ENCODE data around the gene FYB1. TPM values are rescaled to one million over a fixed set of nuclear protein-coding genes. Genes with fewer than 3 reads are reported as not detected.

Gene FYB1
- total RNA-seq, 1 experiment from 2014 or later: 0.52 TPM

DNA sequence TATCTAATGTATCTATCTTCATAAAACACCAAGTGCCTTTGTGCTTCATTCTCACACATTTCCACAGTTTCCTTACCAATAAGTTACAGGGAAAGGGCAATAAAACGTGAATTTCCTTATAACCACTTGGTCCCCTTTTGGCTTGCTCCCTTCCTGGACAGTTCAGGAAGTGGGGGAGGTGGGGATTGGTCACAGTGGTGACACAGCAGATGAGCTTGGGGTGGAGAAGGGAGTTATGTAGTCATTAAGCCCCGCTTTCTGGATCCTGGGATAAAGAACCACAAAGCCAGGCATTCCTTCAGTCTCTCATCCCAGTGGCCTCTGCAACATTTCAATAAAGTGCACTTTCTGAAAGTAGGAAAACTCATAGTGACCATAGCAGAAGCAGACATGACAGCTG is 47.1 kb upstream of the FYB1 start:
- H3K27ac Mint-ChIP-seq: no peak overlapping the region
- H3K9me3 Mint-ChIP-seq: 0 out of 2 replicates have a peak, but pooled peaks cover 5% of the 10 kb centered on the region
- no peaks in the 10 kb centered on the region for H3K27me3 Mint-ChIP-seq (ENCODE audit: low read depth)
- POLR2A ChIA-PET: no interaction called here
- H3K4me1 Mint-ChIP-seq: no peaks in the 10 kb centered on the region
- H3K36me3 Mint-ChIP-seq: no peaks in the 10 kb centered on the region
- CTCF ChIA-PET: no interaction called here
- DNase-seq (ENCODE audit: low spot score) (no peak), ATAC-seq (no peak)
- TF ChIP-seq ESRRA (CRISPR knock-in tag; IDR thresholded peaks at IDR 0.05; ENCODE audit: borderline replicate concordance) (no peak), TEAD4 (CRISPR knock-in tag; IDR thresholded peaks at IDR 0.05) (no peak), KAT7 (CRISPR knock-in tag; IDR thresholded peaks at IDR 0.05; ENCODE audit: borderline replicate concordance) (no peak), NFATC4 (CRISPR knock-in tag; IDR thresholded peaks at IDR 0.05) (no peak), SMAD3 (CRISPR knock-in tag; IDR thresholded peaks at IDR 0.05; ENCODE audit: borderline replicate concordance) (no peak), HMGA2 (CRISPR knock-in tag; IDR thresholded peaks at IDR 0.05) (no peak)
- TF ChIP-seq, protein P1, sequence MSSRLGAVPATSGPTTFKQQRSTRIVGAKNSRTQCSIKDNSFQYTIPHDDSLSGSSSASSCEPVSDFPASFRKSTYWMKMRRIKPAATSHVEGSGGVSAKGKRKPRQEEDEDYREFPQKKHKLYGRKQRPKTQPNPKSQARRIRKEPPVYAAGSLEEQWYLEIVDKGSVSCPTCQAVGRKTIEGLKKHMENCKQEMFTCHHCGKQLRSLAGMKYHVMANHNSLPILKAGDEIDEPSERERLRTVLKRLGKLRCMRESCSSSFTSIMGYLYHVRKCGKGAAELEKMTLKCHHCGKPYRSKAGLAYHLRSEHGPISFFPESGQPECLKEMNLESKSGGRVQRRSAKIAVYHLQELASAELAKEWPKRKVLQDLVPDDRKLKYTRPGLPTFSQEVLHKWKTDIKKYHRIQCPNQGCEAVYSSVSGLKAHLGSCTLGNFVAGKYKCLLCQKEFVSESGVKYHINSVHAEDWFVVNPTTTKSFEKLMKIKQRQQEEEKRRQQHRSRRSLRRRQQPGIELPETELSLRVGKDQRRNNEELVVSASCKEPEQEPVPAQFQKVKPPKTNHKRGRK (CRISPR knock-in tag; IDR thresholded peaks at IDR 0.05; ENCODE audit: borderline replicate concordance): no peak
- TF ChIP-seq, protein P2, sequence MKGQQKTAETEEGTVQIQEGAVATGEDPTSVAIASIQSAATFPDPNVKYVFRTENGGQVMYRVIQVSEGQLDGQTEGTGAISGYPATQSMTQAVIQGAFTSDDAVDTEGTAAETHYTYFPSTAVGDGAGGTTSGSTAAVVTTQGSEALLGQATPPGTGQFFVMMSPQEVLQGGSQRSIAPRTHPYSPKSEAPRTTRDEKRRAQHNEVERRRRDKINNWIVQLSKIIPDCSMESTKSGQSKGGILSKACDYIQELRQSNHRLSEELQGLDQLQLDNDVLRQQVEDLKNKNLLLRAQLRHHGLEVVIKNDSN (CRISPR knock-in tag; IDR thresholded peaks at IDR 0.05): no peak
- no peak overlapping the region for H3K4me3 Mint-ChIP-seq

DNA sequence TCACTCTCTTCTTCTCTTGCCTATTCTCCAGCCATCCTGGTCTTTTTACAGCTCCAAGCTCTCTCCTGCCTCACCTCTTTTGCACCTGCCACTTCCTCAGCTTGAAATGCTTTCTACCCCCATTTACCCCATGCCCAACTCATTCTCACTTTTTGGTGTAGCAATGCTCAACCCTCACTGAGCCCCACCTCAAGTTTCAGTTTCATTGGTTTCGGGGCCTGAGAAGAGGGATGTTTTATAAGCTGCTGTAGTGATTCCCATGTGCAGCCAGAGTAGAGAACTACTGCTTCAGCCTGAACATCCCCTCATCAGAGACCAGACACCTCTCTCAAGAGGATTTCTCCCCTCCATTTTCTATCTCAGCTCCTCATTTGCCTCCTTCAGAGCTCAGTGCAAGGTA is 45.2 kb upstream of the FYB1 start:
- Mint-ChIP-seq H3K27me3 (ENCODE audit: low read depth) (no peaks in the 10 kb centered on the region), H3K4me3 (no peak overlapping the region), H3K27ac (no peak overlapping the region), H3K4me1 (no peaks in the 10 kb centered on the region), H3K36me3 (no peaks in the 10 kb centered on the region), H3K9me3 (0 out of 2 replicates have a peak, but pooled peaks cover 5% of the 10 kb centered on the region)
- ChIA-PET CTCF (interaction anchor here (0.7 kb wide), 1 partner anchor 47 kb away, joined by 3 read pairs; no protein-coding TSS in a partner anchor), POLR2A (no interaction called here)
- ATAC-seq (no peak), DNase-seq (ENCODE audit: low spot score) (no peak)
- TF ChIP-seq PRRX2 (CRISPR knock-in tag; IDR thresholded peaks at IDR 0.05) (no peak), SP1 (CRISPR knock-in tag; conservative IDR thresholded peaks at IDR 0.05) (no peak), ZSCAN18 (CRISPR knock-in tag; IDR thresholded peaks at IDR 0.05) (no peak), MYBL2 (CRISPR knock-in tag; IDR thresholded peaks at IDR 0.05) (no peak), ESRRA (CRISPR knock-in tag; IDR thresholded peaks at IDR 0.05; ENCODE audit: borderline replicate concordance) (no peak), JAZF1 (CRISPR knock-in tag; IDR thresholded peaks at IDR 0.05) (no peak), SOX15 (CRISPR knock-in tag; IDR thresholded peaks at IDR 0.05) (no peak), ELF4 (CRISPR knock-in tag; IDR thresholded peaks at IDR 0.05; ENCODE audit: low read depth) (no peak)
- TF ChIP-seq, protein P3, sequence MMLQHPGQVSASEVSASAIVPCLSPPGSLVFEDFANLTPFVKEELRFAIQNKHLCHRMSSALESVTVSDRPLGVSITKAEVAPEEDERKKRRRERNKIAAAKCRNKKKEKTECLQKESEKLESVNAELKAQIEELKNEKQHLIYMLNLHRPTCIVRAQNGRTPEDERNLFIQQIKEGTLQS (CRISPR knock-in tag; conservative IDR thresholded peaks at IDR 0.05): no peak
- TF ChIP-seq, protein P4, sequence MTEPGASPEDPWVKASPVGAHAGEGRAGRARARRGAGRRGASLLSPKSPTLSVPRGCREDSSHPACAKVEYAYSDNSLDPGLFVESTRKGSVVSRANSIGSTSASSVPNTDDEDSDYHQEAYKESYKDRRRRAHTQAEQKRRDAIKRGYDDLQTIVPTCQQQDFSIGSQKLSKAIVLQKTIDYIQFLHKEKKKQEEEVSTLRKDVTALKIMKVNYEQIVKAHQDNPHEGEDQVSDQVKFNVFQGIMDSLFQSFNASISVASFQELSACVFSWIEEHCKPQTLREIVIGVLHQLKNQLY (CRISPR knock-in tag; IDR thresholded peaks at IDR 0.05): no peak

DNA sequence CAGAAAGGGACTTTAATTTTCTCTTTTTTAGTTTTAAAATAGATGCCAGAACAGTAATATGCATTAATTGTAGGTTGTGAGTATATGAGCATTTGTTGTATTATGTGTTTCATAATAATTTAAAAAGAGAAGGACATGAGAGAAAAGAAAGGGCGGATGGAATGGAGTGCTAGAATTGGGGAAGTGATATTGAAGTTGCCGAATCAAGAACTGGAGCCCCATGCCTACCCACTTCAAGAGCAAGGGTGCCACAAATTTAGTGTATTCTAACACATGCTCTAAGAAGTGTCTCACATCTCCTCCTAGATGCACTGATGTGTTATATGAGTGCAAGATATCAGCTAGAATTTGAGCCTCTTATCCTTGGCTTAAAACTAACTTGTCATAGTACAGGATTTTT is 43.6 kb upstream of the FYB1 start:
- ATAC-seq: no peak
- TF ChIP-seq ZNF396 (CRISPR knock-in tag; IDR thresholded peaks at IDR 0.05; ENCODE audit: borderline replicate concordance): no peak
- TF ChIP-seq ZNF263 (CRISPR knock-in tag; IDR thresholded peaks at IDR 0.05; ENCODE audit: low read depth): no peak
- no peak for TF ChIP-seq ZBTB21 (CRISPR knock-in tag; IDR thresholded peaks at IDR 0.05; ENCODE audit: borderline replicate concordance)
- TF ChIP-seq, protein P5, sequence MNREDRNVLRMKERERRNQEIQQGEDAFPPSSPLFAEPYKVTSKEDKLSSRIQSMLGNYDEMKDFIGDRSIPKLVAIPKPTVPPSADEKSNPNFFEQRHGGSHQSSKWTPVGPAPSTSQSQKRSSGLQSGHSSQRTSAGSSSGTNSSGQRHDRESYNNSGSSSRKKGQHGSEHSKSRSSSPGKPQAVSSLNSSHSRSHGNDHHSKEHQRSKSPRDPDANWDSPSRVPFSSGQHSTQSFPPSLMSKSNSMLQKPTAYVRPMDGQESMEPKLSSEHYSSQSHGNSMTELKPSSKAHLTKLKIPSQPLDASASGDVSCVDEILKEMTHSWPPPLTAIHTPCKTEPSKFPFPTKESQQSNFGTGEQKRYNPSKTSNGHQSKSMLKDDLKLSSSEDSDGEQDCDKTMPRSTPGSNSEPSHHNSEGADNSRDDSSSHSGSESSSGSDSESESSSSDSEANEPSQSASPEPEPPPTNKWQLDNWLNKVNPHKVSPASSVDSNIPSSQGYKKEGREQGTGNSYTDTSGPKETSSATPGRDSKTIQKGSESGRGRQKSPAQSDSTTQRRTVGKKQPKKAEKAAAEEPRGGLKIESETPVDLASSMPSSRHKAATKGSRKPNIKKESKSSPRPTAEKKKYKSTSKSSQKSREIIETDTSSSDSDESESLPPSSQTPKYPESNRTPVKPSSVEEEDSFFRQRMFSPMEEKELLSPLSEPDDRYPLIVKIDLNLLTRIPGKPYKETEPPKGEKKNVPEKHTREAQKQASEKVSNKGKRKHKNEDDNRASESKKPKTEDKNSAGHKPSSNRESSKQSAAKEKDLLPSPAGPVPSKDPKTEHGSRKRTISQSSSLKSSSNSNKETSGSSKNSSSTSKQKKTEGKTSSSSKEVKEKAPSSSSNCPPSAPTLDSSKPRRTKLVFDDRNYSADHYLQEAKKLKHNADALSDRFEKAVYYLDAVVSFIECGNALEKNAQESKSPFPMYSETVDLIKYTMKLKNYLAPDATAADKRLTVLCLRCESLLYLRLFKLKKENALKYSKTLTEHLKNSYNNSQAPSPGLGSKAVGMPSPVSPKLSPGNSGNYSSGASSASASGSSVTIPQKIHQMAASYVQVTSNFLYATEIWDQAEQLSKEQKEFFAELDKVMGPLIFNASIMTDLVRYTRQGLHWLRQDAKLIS (CRISPR knock-in tag; IDR thresholded peaks at IDR 0.05; ENCODE audit: borderline replicate concordance): no peak
- TF ChIP-seq HMGXB4 (CRISPR knock-in tag; IDR thresholded peaks at IDR 0.05): no peak
- TF ChIP-seq NR1H2 (CRISPR knock-in tag; IDR thresholded peaks at IDR 0.05): no peak
- TF ChIP-seq EMX1 (CRISPR knock-in tag; IDR thresholded peaks at IDR 0.05): no peak

More for the DNA sequence above, 43.6 kb upstream of the FYB1 start:
- no peak overlapping the region for H3K27ac Mint-ChIP-seq
- H3K4me1 Mint-ChIP-seq: no peaks in the 10 kb centered on the region
- 0 out of 2 replicates have a peak, but pooled peaks cover 5% of the 10 kb centered on the region for H3K9me3 Mint-ChIP-seq
- ChIA-PET CTCF (no interaction called here), POLR2A (no interaction called here)
- no peak for DNase-seq (ENCODE audit: low spot score)
- H3K4me3 Mint-ChIP-seq: no peak overlapping the region
- H3K36me3 Mint-ChIP-seq: no peaks in the 10 kb centered on the region
- H3K27me3 Mint-ChIP-seq (ENCODE audit: low read depth): no peaks in the 10 kb centered on the region

Data from WTC11 (cell line).